Pancreas (tissue), 10 donors: ENCODE measurements around the gene DDX10. TPM values are rescaled to one million over a fixed set of nuclear protein-coding genes. Genes with fewer than 3 reads are reported as not detected.
A peak's percentile ranks its signal among the peaks of the same experiment; 100 is the strongest.

Source experiments
- ATAC-seq, 4 donors: fragments of 200-7000 bp; cut with Tn5 transposase; one replicate each; pipeline versions ENCODE4 v1.8.0 to v1.9.1; 2020; ENCODE audit warnings: mild to moderate bottlenecking in 4 of 4, moderate library complexity in 4 of 4
- DNase-seq, 6 donors: peaks; one replicate each; pipeline ENCODE4 v3.0.0-alpha.2; 2020
- FAIRE-seq: peaks from 2 replicates; lab custom pipeline; 2012; peaks lifted over from hg19 to GRCh38; lab: Jason Lieb, UNC
- H3K27ac ChIP-seq, 4 donors: fragments of 200-600 bp; sonication (generic); 1 replicate in 3 of 4; 2 replicates in 1 of 4; pipeline versions ENCODE4 v1.5.0 to v1.8.0; 2020
- H3K27me3 ChIP-seq, 4 donors: fragments of 200-600 bp; one replicate each; pipeline ENCODE4 v1.8.0; 2021
- H3K36me3 ChIP-seq, 3 donors: fragments of 200-600 bp; sonication (generic) in 1 of 3; one replicate each; pipeline versions ENCODE4 v1.5.0 to v1.8.0; 2020 to 2021
- H3K4me1 ChIP-seq, 3 donors: fragments of 200-600 bp; one replicate each; pipeline ENCODE4 v1.8.0; 2021
- H3K4me3 ChIP-seq, 4 donors: fragments of 200-600 bp; sonication (generic) in 2 of 4; one replicate each; pipeline versions ENCODE4 v1.5.0 to v1.8.0; 2020 to 2021
- H3K9me3 ChIP-seq, 4 donors: fragments of 200-600 bp; one replicate each; pipeline ENCODE4 v1.8.0; 2021
- WGBS, 2 donors: extraction: QIAGEN DNeasy Blood & Tissue Kit; methylation state at CpG; one replicate each; pipeline ENCODE4 v1.1.7; 2013; 5-methylcytosine and 5-hydroxymethylcytosine counted together
- intact Hi-C, 3 donors: fragments of 100-400 bp; cut with DNase I; formaldehyde crosslinking; loops; one replicate each; pipeline versions ENCODE4 v1.11.1 to v1.14.2; 2022
- polyA plus RNA-seq, 2 donors: library from polyadenylated mRNA; stranded (reverse); fragments of 200-250 nt; gene quantifications; one replicate each; pipeline ENCODE4 v1.2.3, GENCODE V29; 2013
- total RNA-seq, 6 donors: library from RNA; stranded (reverse); fragmentation: NEBNext Ultra II Directional in 4 of 6; extraction: Animal tissue kit (Norgen Biotek cat#: 25700) in 4 of 6; gene quantifications; one replicate each; pipeline versions ENCODE4 v1.2.1 to v1.2.4, GENCODE V29; 2021 to 2023
- TF ChIP-seq, protein P1 (sequence below), 4 donors: fragments of 200-600 bp; sonication (generic) in 3 of 4; IDR thresholded peaks; one replicate each; pipeline versions ENCODE4 v1.5.0 to v1.8.0; 2021; ENCODE audit warnings: antibody characterized with exemption in 4 of 4
- donor health status: healthy with polysubstance abuse.
- donor health status: DM: no; HTN: no; CAD: no; lungs with moderate emphysema.
- donor health status: DM: no; HTN: no; CAD: no.
- donor health status: control.
- donor health status: control.
- donor health status: Bipolar disorder and iron deficiency.
- donor health status: DM: yes; HTN: yes; CAD: no.
- donor health status: DM: no; HTN: no; CAD: no.
- donor health status: DM: no; HTN: no; CAD: no.
- donor health status: DM: yes; HTN: yes; CAD: no.

DDX10 gene
- total and polyA plus RNA-seq, 8 donors, result 10.9 to 18.4 (median 16.5) TPM

DNA sequence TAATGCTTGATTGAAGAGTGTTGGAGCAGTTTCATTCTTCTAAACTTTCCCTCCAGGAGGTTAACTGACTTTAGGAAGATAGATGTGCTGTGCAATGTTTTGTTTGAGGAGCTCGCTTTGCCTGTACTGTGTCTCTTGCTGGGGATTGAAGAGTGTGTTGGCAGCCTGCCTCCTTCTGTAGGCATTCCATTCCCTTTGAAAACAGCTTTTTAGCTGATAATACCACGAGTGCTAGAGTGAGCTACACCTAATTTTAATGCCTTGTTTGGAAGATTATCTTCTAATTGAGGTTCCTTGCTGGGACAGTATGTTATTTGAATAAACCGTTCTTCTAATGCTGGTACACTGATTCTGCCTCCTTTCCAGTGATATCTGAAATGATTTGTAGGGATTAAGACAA lies 7.2 kb downstream of the DDX10 start:
- FAIRE-seq (no peak), ATAC-seq (peak in 1 of 4 donors; percentile 28)

DNA sequence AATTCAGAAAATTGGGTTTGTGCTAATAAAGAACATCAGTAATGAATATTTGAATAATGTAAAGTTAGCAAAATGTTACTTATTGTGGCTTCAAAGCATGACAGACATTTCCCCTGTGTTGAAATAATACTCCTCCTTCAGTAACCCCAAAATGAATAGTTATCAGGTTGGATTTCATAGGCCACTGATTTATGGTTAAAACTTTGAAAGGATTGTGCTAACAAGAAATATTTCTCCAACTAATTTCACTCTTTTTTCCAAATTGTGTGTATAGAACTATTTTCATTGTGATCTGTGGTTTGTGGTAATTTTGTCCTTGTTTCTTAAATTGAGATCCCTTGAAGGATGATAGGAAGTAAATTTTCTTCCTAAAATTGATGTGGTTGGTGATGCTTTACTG lies 7.9 kb downstream of the DDX10 start:
- no peak for FAIRE-seq
- TF ChIP-seq, protein P1, sequence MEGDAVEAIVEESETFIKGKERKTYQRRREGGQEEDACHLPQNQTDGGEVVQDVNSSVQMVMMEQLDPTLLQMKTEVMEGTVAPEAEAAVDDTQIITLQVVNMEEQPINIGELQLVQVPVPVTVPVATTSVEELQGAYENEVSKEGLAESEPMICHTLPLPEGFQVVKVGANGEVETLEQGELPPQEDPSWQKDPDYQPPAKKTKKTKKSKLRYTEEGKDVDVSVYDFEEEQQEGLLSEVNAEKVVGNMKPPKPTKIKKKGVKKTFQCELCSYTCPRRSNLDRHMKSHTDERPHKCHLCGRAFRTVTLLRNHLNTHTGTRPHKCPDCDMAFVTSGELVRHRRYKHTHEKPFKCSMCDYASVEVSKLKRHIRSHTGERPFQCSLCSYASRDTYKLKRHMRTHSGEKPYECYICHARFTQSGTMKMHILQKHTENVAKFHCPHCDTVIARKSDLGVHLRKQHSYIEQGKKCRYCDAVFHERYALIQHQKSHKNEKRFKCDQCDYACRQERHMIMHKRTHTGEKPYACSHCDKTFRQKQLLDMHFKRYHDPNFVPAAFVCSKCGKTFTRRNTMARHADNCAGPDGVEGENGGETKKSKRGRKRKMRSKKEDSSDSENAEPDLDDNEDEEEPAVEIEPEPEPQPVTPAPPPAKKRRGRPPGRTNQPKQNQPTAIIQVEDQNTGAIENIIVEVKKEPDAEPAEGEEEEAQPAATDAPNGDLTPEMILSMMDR (IDR thresholded peaks at IDR 0.05), result no peak
- Histone ChIP-seq H3K9me3 (no peaks in the 10 kb centered on the region), H3K27ac (no peak overlapping the region), H3K27me3 (no peaks in the 10 kb centered on the region), H3K36me3 (peaks cover 0 to 20% (median 0%) of the 10 kb centered on the region in 3 donors), H3K4me3 (no peak overlapping the region), H3K4me1 (peaks cover 0 to 5% (median under 1%) of the 10 kb centered on the region in 3 donors)
- intact Hi-C loops, result no loop called here
- no peak for ATAC-seq
- no peak for DNase-seq

More for the DNA sequence above, 7.2 kb downstream of the DDX10 start:
- Histone ChIP-seq H3K4me3 (no peak overlapping the region), H3K36me3 (peaks cover 0 to 15% (median 0%) of the 10 kb centered on the region in 3 donors), H3K27me3 (no peaks in the 10 kb centered on the region), H3K9me3 (no peaks in the 10 kb centered on the region), H3K27ac (no peak overlapping the region), H3K4me1 (peaks cover 0 to 8% (median 5%) of the 10 kb centered on the region in 3 donors)
- no peak for DNase-seq
- TF ChIP-seq, protein P1 (IDR thresholded peaks at IDR 0.05), result no peak
- WGBS, 2 donors, result 45% methylated on average over 3 of the region's 3 CpGs
- intact Hi-C loops, result no loop called here

DNA sequence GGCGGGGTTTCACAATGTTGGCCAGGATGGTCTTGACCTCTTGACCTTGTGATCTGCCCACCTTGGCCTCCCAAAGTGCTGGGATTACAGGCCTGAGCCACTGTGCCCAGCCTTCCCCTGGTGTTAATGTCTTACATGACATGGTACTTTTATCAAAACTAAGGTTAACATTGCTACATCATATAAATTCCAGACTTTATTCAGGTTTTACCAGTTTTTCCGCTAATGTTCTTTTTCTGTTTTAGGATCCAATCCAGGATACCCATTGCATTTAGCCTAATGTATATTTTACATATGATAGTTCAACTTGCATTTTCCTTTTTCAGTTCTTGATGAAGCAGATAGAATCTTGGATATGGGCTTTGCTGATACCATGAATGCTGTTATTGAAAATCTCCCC lies 14.2 kb downstream of the DDX10 start:
- no peaks in the 10 kb centered on the region for H3K9me3 ChIP-seq
- TF ChIP-seq, protein P1 (IDR thresholded peaks at IDR 0.05), result no peak
- H3K27ac ChIP-seq, result no peak overlapping the region
- DNase-seq, result no peak
- FAIRE-seq, result no peak
- no peaks in the 10 kb centered on the region for H3K27me3 ChIP-seq
- H3K36me3 ChIP-seq, result peaks cover 0 to 36% (median 12%) of the 10 kb centered on the region in 3 donors
- 90 to 93% methylated on average over 2 of the region's 2 CpGs for WGBS, 2 donors
- H3K4me3 ChIP-seq, result no peak overlapping the region
- ATAC-seq, result no peak
- intact Hi-C loops, result no loop called here
- no peaks in the 10 kb centered on the region for H3K4me1 ChIP-seq

DNA sequence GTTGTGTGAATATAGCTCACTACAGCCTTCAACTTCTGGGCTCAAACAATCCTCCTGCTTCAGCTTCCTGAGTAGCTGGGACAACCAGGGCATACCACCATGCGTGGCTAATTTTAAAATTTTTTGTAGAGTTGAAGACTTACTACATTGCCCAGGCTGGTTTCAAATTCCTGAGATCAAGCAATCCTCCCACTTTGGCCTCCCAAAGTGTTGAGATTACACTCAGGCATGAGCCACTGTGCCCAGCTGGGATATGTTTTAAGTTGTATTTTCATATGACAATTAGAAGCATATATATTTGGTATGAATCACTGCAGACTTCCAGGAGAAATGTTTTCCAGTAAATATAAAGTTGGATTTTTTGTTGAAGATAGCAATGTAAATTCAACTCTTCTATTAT lies 15.4 kb downstream of the DDX10 start:
- ATAC-seq, result no peak
- Histone ChIP-seq H3K4me1 (no peaks in the 10 kb centered on the region), H3K9me3 (no peaks in the 10 kb centered on the region), H3K36me3 (peaks cover 0 to 36% (median 12%) of the 10 kb centered on the region in 3 donors), H3K4me3 (no peak overlapping the region), H3K27ac (no peak overlapping the region), H3K27me3 (no peaks in the 10 kb centered on the region)
- FAIRE-seq, result no peak
- intact Hi-C loops, result loop anchor here in 1 of 3 donors (10.0 kb wide), 1 partner anchor 65 kb away; no protein-coding TSS in a partner anchor
- TF ChIP-seq, protein P1 (IDR thresholded peaks at IDR 0.05), result no peak
- no peak for DNase-seq
- 97% methylated on average over 1 of the region's 1 CpG for WGBS, 2 donors

DNA sequence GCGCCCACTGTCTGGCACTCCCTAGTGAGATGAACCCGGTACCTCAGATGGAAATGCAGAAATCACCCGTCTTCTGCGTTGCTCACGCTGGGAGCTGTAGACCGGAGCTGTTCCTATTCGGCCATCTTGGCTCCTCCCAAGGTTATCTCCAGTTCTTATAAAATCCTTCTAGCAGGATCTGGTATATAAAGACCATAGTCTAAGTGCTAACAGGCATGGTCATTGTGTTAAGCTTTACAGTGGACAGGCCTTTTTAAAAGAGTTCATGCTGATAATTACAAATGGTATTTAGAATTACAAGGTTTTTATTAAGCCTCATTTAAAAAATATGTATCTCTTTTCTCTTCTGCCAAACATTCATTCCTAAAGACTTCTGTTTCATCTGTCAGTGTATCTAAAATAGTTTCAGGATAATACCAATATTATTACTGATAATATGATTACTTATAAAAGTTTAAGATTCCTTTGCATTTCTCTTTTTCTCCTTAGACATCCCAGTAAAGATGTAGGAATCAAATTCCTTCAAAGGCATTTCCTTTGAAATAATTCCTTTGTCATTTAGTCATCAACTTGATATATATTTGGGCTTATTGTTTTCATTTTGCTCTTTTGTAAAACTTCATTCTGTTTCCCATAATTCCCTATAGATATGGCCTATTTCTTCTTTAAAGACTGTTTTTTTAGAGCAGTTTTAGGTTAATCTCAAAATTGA lies 20.7 kb downstream of the DDX10 start:
- H3K36me3 ChIP-seq, result peaks cover 0 to 3% (median 1%) of the 10 kb centered on the region in 3 donors
- no peak overlapping the region for H3K4me3 ChIP-seq
- TF ChIP-seq, protein P1 (IDR thresholded peaks at IDR 0.05), result no peak
- intact Hi-C loops, result loop anchor here in 1 of 3 donors (10.0 kb wide), 1 partner anchor 59 kb away; no protein-coding TSS in a partner anchor
- no peak for DNase-seq
- no peak for ATAC-seq
- H3K9me3 ChIP-seq, result no peaks in the 10 kb centered on the region
- H3K27me3 ChIP-seq, result no peaks in the 10 kb centered on the region
- WGBS, 2 donors, result 79 to 97% methylated on average over 3 to 5 of the region's 7 CpGs
- H3K27ac ChIP-seq, result no peak overlapping the region
- H3K4me1 ChIP-seq, result no peaks in the 10 kb centered on the region
- no peak for FAIRE-seq
